ENCODE data around the gene RANBP17. TPM values are rescaled to one million over a fixed set of nuclear protein-coding genes. Genes with fewer than 3 reads are reported as not detected.
"Not testable (repeated sequence)": the region's sequence is repeated elsewhere in the genome, so short reads cannot be mapped to it uniquely, and the experiment has no call there.

RANBP17 gene
- polyA plus RNA-seq, 4 donors, result 0.67 to 6.1 (median 1.2) TPM

- H3K27me3 ChIP-seq (ENCODE audit: control insufficient read depth in 3 of 3, insufficient read depth in 3 of 3, low read length in 3 of 3); H3K4me3 ChIP-seq (ENCODE audit: low read depth in 1 of 3, low read length in 3 of 3): not testable (repeated sequence)
These were observed 180.1 kb downstream of the RANBP17 start for GRCh38 chr5:171041893-171042292.

GRCh38 chr5:171050916-171051315 is 189.1 kb downstream of the RANBP17 start:
- Histone ChIP-seq H3K4me1 (ENCODE audit: control insufficient read depth in 3 of 3, insufficient read depth in 2 of 3, low read depth in 1 of 3, low read length in 2 of 3) (no peaks in the 10 kb centered on the region), H3K36me3 (ENCODE audit: control insufficient read depth in 3 of 3, insufficient read depth in 2 of 3, low read depth in 1 of 3, low read length in 3 of 3) (no peaks in the 10 kb centered on the region), H3K9me3 (ENCODE audit: control insufficient read depth in 2 of 2, insufficient read depth in 1 of 2, low read depth in 1 of 2, low read length in 1 of 2) (peaks cover 0 to 7% of the 10 kb centered on the region in 2 donors), H3K4me3 (ENCODE audit: low read depth in 1 of 3, low read length in 3 of 3) (no peak overlapping the region), H3K27ac (ENCODE audit: low read depth in 1 of 3, low read length in 2 of 3) (no peak overlapping the region), H3K27me3 (ENCODE audit: control insufficient read depth in 3 of 3, insufficient read depth in 3 of 3, low read length in 3 of 3) (no peaks in the 10 kb centered on the region)
- FAIRE-seq, result no peak
- WGBS, 3 donors, result 75 to 97% (median 94%) methylated on average over 1 of the region's 1 CpG
- no peak for DNase-seq

More at GRCh38 chr5:171041893-171042292, 180.1 kb downstream of the RANBP17 start:
- not testable (repeated sequence) for H3K27ac ChIP-seq (ENCODE audit: low read depth in 1 of 3, low read length in 2 of 3); FAIRE-seq; DNase-seq; H3K36me3 ChIP-seq (ENCODE audit: control insufficient read depth in 3 of 3, insufficient read depth in 2 of 3, low read depth in 1 of 3, low read length in 3 of 3); H3K4me1 ChIP-seq (ENCODE audit: control insufficient read depth in 3 of 3, insufficient read depth in 2 of 3, low read depth in 1 of 3, low read length in 2 of 3); H3K9me3 ChIP-seq (ENCODE audit: control insufficient read depth in 2 of 2, insufficient read depth in 1 of 2, low read depth in 1 of 2, low read length in 1 of 2)
- 95 to 98% (median 96%) methylated on average over 2 of the region's 2 CpGs for WGBS, 3 donors

GRCh38 chr5:171055875-171056454 is 194.1 kb downstream of the RANBP17 start:
- FAIRE-seq, result peak; percentile 62
- Histone ChIP-seq H3K27ac (ENCODE audit: low read depth in 1 of 3, low read length in 2 of 3) (no peak overlapping the region), H3K36me3 (ENCODE audit: control insufficient read depth in 3 of 3, insufficient read depth in 2 of 3, low read depth in 1 of 3, low read length in 3 of 3) (no peaks in the 10 kb centered on the region), H3K27me3 (ENCODE audit: control insufficient read depth in 3 of 3, insufficient read depth in 3 of 3, low read length in 3 of 3) (no peaks in the 10 kb centered on the region), H3K4me1 (ENCODE audit: control insufficient read depth in 3 of 3, insufficient read depth in 2 of 3, low read depth in 1 of 3, low read length in 2 of 3) (no peaks in the 10 kb centered on the region), H3K4me3 (ENCODE audit: low read depth in 1 of 3, low read length in 3 of 3) (no peak overlapping the region), H3K9me3 (ENCODE audit: control insufficient read depth in 2 of 2, insufficient read depth in 1 of 2, low read depth in 1 of 2, low read length in 1 of 2) (peaks cover 0 to 10% of the 10 kb centered on the region in 2 donors)
- 85 to 94% (median 93%) methylated on average over 3 of the region's 3 CpGs for WGBS, 3 donors
- peak in 1 of 2 donors; percentile 1 for DNase-seq

GRCh38 chr5:171067540-171068130 is 205.8 kb downstream of the RANBP17 start:
- Histone ChIP-seq H3K4me3 (ENCODE audit: low read depth in 1 of 3, low read length in 3 of 3) (no peak overlapping the region), H3K27me3 (ENCODE audit: control insufficient read depth in 3 of 3, insufficient read depth in 3 of 3, low read length in 3 of 3) (no peaks in the 10 kb centered on the region), H3K4me1 (ENCODE audit: control insufficient read depth in 3 of 3, insufficient read depth in 2 of 3, low read depth in 1 of 3, low read length in 2 of 3) (no peaks in the 10 kb centered on the region), H3K27ac (ENCODE audit: low read depth in 1 of 3, low read length in 2 of 3) (no peak overlapping the region), H3K9me3 (ENCODE audit: control insufficient read depth in 2 of 2, insufficient read depth in 1 of 2, low read depth in 1 of 2, low read length in 1 of 2) (peaks cover 0 to 20% of the 10 kb centered on the region in 2 donors), H3K36me3 (ENCODE audit: control insufficient read depth in 3 of 3, insufficient read depth in 2 of 3, low read depth in 1 of 3, low read length in 3 of 3) (no peaks in the 10 kb centered on the region)
- FAIRE-seq, result no peak
- 74 to 89% (median 86%) methylated on average over 2 of the region's 2 CpGs for WGBS, 3 donors
- DNase-seq, result no peak

GRCh38 chr5:171074747-171075146 is 212.9 kb downstream of the RANBP17 start:
- no peaks in the 10 kb centered on the region for H3K27me3 ChIP-seq (ENCODE audit: control insufficient read depth in 3 of 3, insufficient read depth in 3 of 3, low read length in 3 of 3)
- H3K36me3 ChIP-seq (ENCODE audit: control insufficient read depth in 3 of 3, insufficient read depth in 2 of 3, low read depth in 1 of 3, low read length in 3 of 3), result no peaks in the 10 kb centered on the region
- DNase-seq, result no peak
- WGBS, 3 donors, result 85 to 89% (median 87%) methylated on average over 5 of the region's 5 CpGs
- FAIRE-seq, result no peak
- H3K4me1 ChIP-seq (ENCODE audit: control insufficient read depth in 3 of 3, insufficient read depth in 2 of 3, low read depth in 1 of 3, low read length in 2 of 3), result no peaks in the 10 kb centered on the region
- peaks cover 0 to 6% of the 10 kb centered on the region in 2 donors for H3K9me3 ChIP-seq (ENCODE audit: control insufficient read depth in 2 of 2, insufficient read depth in 1 of 2, low read depth in 1 of 2, low read length in 1 of 2)
- no peak overlapping the region for H3K27ac ChIP-seq (ENCODE audit: low read depth in 1 of 3, low read length in 2 of 3)
- no peak overlapping the region for H3K4me3 ChIP-seq (ENCODE audit: low read depth in 1 of 3, low read length in 3 of 3)

- no peak for DNase-seq
- peaks cover 0 to 6% of the 10 kb centered on the region in 2 donors for H3K9me3 ChIP-seq (ENCODE audit: control insufficient read depth in 2 of 2, insufficient read depth in 1 of 2, low read depth in 1 of 2, low read length in 1 of 2)
- WGBS, 3 donors, result 53 to 58% (median 58%) methylated on average over 7 of the region's 7 CpGs
- no peaks in the 10 kb centered on the region for H3K27me3 ChIP-seq (ENCODE audit: control insufficient read depth in 3 of 3, insufficient read depth in 3 of 3, low read length in 3 of 3)
- FAIRE-seq, result no peak
- no peak overlapping the region for H3K27ac ChIP-seq (ENCODE audit: low read depth in 1 of 3, low read length in 2 of 3)
- H3K36me3 ChIP-seq (ENCODE audit: control insufficient read depth in 3 of 3, insufficient read depth in 2 of 3, low read depth in 1 of 3, low read length in 3 of 3), result no peaks in the 10 kb centered on the region
- no peak overlapping the region for H3K4me3 ChIP-seq (ENCODE audit: low read depth in 1 of 3, low read length in 3 of 3)
- no peaks in the 10 kb centered on the region for H3K4me1 ChIP-seq (ENCODE audit: control insufficient read depth in 3 of 3, insufficient read depth in 2 of 3, low read depth in 1 of 3, low read length in 2 of 3)
These were observed 218.5 kb downstream of the RANBP17 start for GRCh38 chr5:171080186-171080938.

- Histone ChIP-seq H3K27ac (ENCODE audit: low read depth in 1 of 3, low read length in 2 of 3) (no peak overlapping the region), H3K4me1 (ENCODE audit: control insufficient read depth in 3 of 3, insufficient read depth in 2 of 3, low read depth in 1 of 3, low read length in 2 of 3) (no peaks in the 10 kb centered on the region), H3K9me3 (ENCODE audit: control insufficient read depth in 2 of 2, insufficient read depth in 1 of 2, low read depth in 1 of 2, low read length in 1 of 2) (peaks cover 0 to 6% of the 10 kb centered on the region in 2 donors), H3K4me3 (ENCODE audit: low read depth in 1 of 3, low read length in 3 of 3) (no peak overlapping the region), H3K36me3 (ENCODE audit: control insufficient read depth in 3 of 3, insufficient read depth in 2 of 3, low read depth in 1 of 3, low read length in 3 of 3) (no peaks in the 10 kb centered on the region), H3K27me3 (ENCODE audit: control insufficient read depth in 3 of 3, insufficient read depth in 3 of 3, low read length in 3 of 3) (no peaks in the 10 kb centered on the region)
- no peak for FAIRE-seq
- DNase-seq, result no peak
- WGBS, 3 donors, result 36 to 48% (median 44%) methylated on average over 1 of the region's 1 CpG
These were observed 219.5 kb downstream of the RANBP17 start for GRCh38 chr5:171081319-171081718.

GRCh38 chr5:171092194-171092593 is 230.4 kb downstream of the RANBP17 start:
- WGBS, 3 donors, result 86 to 90% (median 89%) methylated on average over 2 of the region's 2 CpGs

More at GRCh38 chr5:171092194-171092593, 230.4 kb downstream of the RANBP17 start:
- H3K4me3 ChIP-seq (ENCODE audit: low read depth in 1 of 3, low read length in 3 of 3), result no peak overlapping the region
- FAIRE-seq, result no peak
- no peaks in the 10 kb centered on the region for H3K36me3 ChIP-seq (ENCODE audit: control insufficient read depth in 3 of 3, insufficient read depth in 2 of 3, low read depth in 1 of 3, low read length in 3 of 3)
- no peak overlapping the region for H3K27ac ChIP-seq (ENCODE audit: low read depth in 1 of 3, low read length in 2 of 3)
- DNase-seq, result no peak
- no peaks in the 10 kb centered on the region for H3K4me1 ChIP-seq (ENCODE audit: control insufficient read depth in 3 of 3, insufficient read depth in 2 of 3, low read depth in 1 of 3, low read length in 2 of 3)
- H3K9me3 ChIP-seq (ENCODE audit: control insufficient read depth in 2 of 2, insufficient read depth in 1 of 2, low read depth in 1 of 2, low read length in 1 of 2), result peaks cover 0 to 7% of the 10 kb centered on the region in 2 donors
- H3K27me3 ChIP-seq (ENCODE audit: control insufficient read depth in 3 of 3, insufficient read depth in 3 of 3, low read length in 3 of 3), result no peaks in the 10 kb centered on the region
